H1 (cell line): Measurements from ENCODE around the gene TMEM50A. TPM values are rescaled to one million over a fixed set of nuclear protein-coding genes. Genes with fewer than 3 reads are reported as not detected.

ENCODE experiments used
- CTCF ChIA-PET: fragments of 300-600 bp; sonication (Branson Sonifier 250); formaldehyde crosslinking; loops from one replicate; lab custom pipeline; 2021; ENCODE audit not compliant: partially characterized antibody; lab: Charles Lee
- POLR2A ChIA-PET: fragments of 300-600 bp; sonication (Branson Sonifier 250); formaldehyde crosslinking; loops from one replicate; lab custom pipeline; 2021; ENCODE audit warnings: inconsistent platforms; ENCODE audit not compliant: partially characterized antibody; lab: Charles Lee
- DNase-seq, 2 experiments: peaks; one replicate each; pipeline versions ENCODE4 v3.0.0 to v3.0.0-alpha.2; 2010 to 2022; ENCODE audit warnings: low spot score in 2 of 2, low read depth in 1 of 2, mixed read lengths in 1 of 2
- FAIRE-seq: peaks from 2 replicates; lab custom pipeline; 2011; peaks lifted over from hg19 to GRCh38; lab: Jason Lieb, UNC
- H2AFZ ChIP-seq: 2 replicates; pipeline ENCODE4 v1.8.1; 2012; ENCODE audit warnings: low read length, inconsistent platforms
- H2AK5ac ChIP-seq: 2 replicates; pipeline ENCODE4 v1.6.1; 2013; ENCODE audit warnings: low read depth, low read length
- H2BK120ac ChIP-seq: replicated peaks from 2 replicates; pipeline ENCODE3; 2013; ENCODE audit warnings: low read depth, low read length, inconsistent platforms
- H2BK12ac ChIP-seq: 2 replicates; pipeline ENCODE4 v1.6.1; 2013; ENCODE audit warnings: low read depth, low read length
- H2BK15ac ChIP-seq: 2 replicates; pipeline ENCODE4 v1.6.1; 2013; ENCODE audit warnings: low read length
- H2BK20ac ChIP-seq: 2 replicates; pipeline ENCODE4 v1.6.1; 2013; ENCODE audit warnings: low read length
- H2BK5ac ChIP-seq: 2 replicates; pipeline ENCODE4 v1.6.1; 2013; ENCODE audit warnings: low read depth, low read length
- H3K14ac ChIP-seq: 2 replicates; pipeline ENCODE4 v1.6.1; 2013; ENCODE audit warnings: inconsistent platforms; ENCODE audit not compliant: insufficient read length
- H3K18ac ChIP-seq: 2 replicates; pipeline ENCODE4 v1.6.1; 2013; ENCODE audit warnings: low read length; ENCODE audit errors: extremely low read depth
- H3K23ac ChIP-seq: 2 replicates; pipeline ENCODE4 v1.6.1; 2013; ENCODE audit warnings: inconsistent platforms; ENCODE audit not compliant: insufficient read length
- H3K23me2 ChIP-seq: 2 replicates; pipeline ENCODE4 v1.6.1; 2013; ENCODE audit warnings: low read depth, low read length
- H3K27ac ChIP-seq: 2 replicates; pipeline ENCODE4 v1.6.1; 2011; ENCODE audit warnings: low read depth, low read length, inconsistent platforms
- H3K27me3 ChIP-seq, 4 experiments: replicated peaks in 1 of 4; 1 replicate in 1 of 4; 2 replicates in 3 of 4; pipeline versions ENCODE4 v1.6.1 to v1.8.1; 2011 to 2013; ENCODE audit warnings: low read length in 3 of 4, mild to moderate bottlenecking in 3 of 4, inconsistent platforms in 2 of 4, mixed read lengths in 2 of 4, moderate library complexity in 1 of 4; ENCODE audit not compliant: control insufficient read depth in 3 of 4, insufficient read depth in 3 of 4; ENCODE audit errors: extremely low read depth in 1 of 4
- H3K36me3 ChIP-seq, 4 experiments: 2 replicates each; pipeline versions ENCODE4 v1.6.1 to v1.8.1; 2011 to 2013; ENCODE audit warnings: mild to moderate bottlenecking in 4 of 4, low read length in 3 of 4, moderate library complexity in 2 of 4, control low read depth in 1 of 4, inconsistent platforms in 1 of 4; ENCODE audit not compliant: insufficient read depth in 4 of 4, control insufficient read depth in 2 of 4
- H3K4ac ChIP-seq: replicated peaks from 2 replicates; pipeline ENCODE3; 2013; ENCODE audit warnings: low read length, low read depth, mixed read lengths, inconsistent platforms; ENCODE audit not compliant: insufficient read length
- H3K4me1 ChIP-seq, 4 experiments: replicated peaks in 1 of 4; 1 replicate in 1 of 4; 2 replicates in 3 of 4; pipeline versions ENCODE4 v1.6.1 to v1.8.1; 2011 to 2013; ENCODE audit warnings: low read length in 3 of 4, inconsistent platforms in 2 of 4, mixed read lengths in 1 of 4; ENCODE audit not compliant: insufficient read depth in 4 of 4, control insufficient read depth in 3 of 4
- H3K4me2 ChIP-seq, 2 experiments: 2 replicates each; pipeline versions ENCODE4 v1.6.1 to v1.8.1; 2011 to 2013; ENCODE audit warnings: low read depth in 2 of 2, low read length in 2 of 2, control low read depth in 1 of 2, inconsistent platforms in 1 of 2, mild to moderate bottlenecking in 1 of 2; ENCODE audit not compliant: insufficient read depth in 1 of 2
- H3K4me3 ChIP-seq, 4 experiments: fragments of 200-600, 300-600 bp in 1 of 4; sonication (generic), shearing (Covaris generic), sonication (Bioruptor Twin) in 1 of 4; 2 replicates each; pipeline versions ENCODE4 v1.5.1 to v1.8.1; 2011 to 2016; ENCODE audit warnings: low read length in 4 of 4, low read depth in 3 of 4, control low read depth in 2 of 4, inconsistent platforms in 2 of 4, mild to moderate bottlenecking in 2 of 4, mixed read lengths in 1 of 4, moderate library complexity in 1 of 4; ENCODE audit not compliant: insufficient read depth in 2 of 4; ENCODE audit errors: extremely low read depth in 1 of 4
- H3K56ac ChIP-seq: replicated peaks from 2 replicates; pipeline ENCODE3; 2013; ENCODE audit warnings: low read depth, mild to moderate bottlenecking, mixed read lengths, low read length, inconsistent platforms; ENCODE audit not compliant: insufficient read length
- H3K79me1 ChIP-seq: 2 replicates; pipeline ENCODE4 v1.6.1; 2013; ENCODE audit warnings: low read depth, low read length, control low read depth
- H3K79me2 ChIP-seq, 2 experiments: 2 replicates each; pipeline versions ENCODE4 v1.6.1 to v1.8.1; 2012 to 2013; ENCODE audit warnings: low read length in 2 of 2, mild to moderate bottlenecking in 2 of 2, inconsistent platforms in 1 of 2; ENCODE audit not compliant: insufficient read depth in 2 of 2, control insufficient read depth in 1 of 2
- H3K9ac ChIP-seq, 4 experiments: replicated peaks in 1 of 4; 1 replicate in 1 of 4; 2 replicates in 3 of 4; pipeline versions ENCODE4 v1.6.1 to v1.8.1; 2011 to 2013; ENCODE audit warnings: low read depth in 3 of 4, low read length in 3 of 4, control low read depth in 2 of 4, mild to moderate bottlenecking in 2 of 4, moderate library complexity in 2 of 4, inconsistent platforms in 1 of 4; ENCODE audit errors: extremely low read depth in 1 of 4
- H3K9me3 ChIP-seq, 2 experiments: 2 replicates each; pipeline versions ENCODE4 v1.6.1 to v1.8.1; 2012 to 2013; ENCODE audit warnings: mild to moderate bottlenecking in 2 of 2, moderate library complexity in 2 of 2, control low read depth in 1 of 2, inconsistent platforms in 1 of 2, low read depth in 1 of 2, low read length in 1 of 2, mixed read lengths in 1 of 2; ENCODE audit not compliant: insufficient read depth in 2 of 2
- H4K20me1 ChIP-seq, 2 experiments: replicated peaks in 1 of 2; 2 replicates each; pipeline versions ENCODE3 to v1.8.1; 2011 to 2013; ENCODE audit warnings: inconsistent platforms in 2 of 2, low read length in 2 of 2, mild to moderate bottlenecking in 1 of 2; ENCODE audit not compliant: insufficient read depth in 2 of 2, control insufficient read depth in 1 of 2
- H4K5ac ChIP-seq: 2 replicates; pipeline ENCODE4 v1.6.1; 2013; ENCODE audit warnings: low read length, low read depth, mixed read lengths, inconsistent platforms; ENCODE audit not compliant: insufficient read length
- H4K8ac ChIP-seq: 2 replicates; pipeline ENCODE4 v1.8.0; 2013; ENCODE audit warnings: mild to moderate bottlenecking, moderate library complexity, low read length, inconsistent platforms; ENCODE audit not compliant: insufficient read depth; ENCODE audit errors: extremely low read depth
- H4K91ac ChIP-seq: replicated peaks from 2 replicates; pipeline ENCODE3; 2013; ENCODE audit warnings: low read length, mixed read lengths, inconsistent platforms; ENCODE audit not compliant: insufficient read length
- CHD2 ChIP-seq: IDR thresholded peaks from 2 replicates; pipeline ENCODE4 v1.6.1; 2012; ENCODE audit warnings: low read length, improper control_type of control experiment
- HDAC2 ChIP-seq, 2 experiments: fragments of 300-600 bp in 1 of 2; sonication (generic) in 1 of 2; IDR thresholded peaks; 2 replicates each; pipeline ENCODE4 v1.6.1; 2011 to 2012; ENCODE audit warnings: low read depth in 2 of 2, low read length in 2 of 2, mild to moderate bottlenecking in 2 of 2, moderate library complexity in 2 of 2, borderline replicate concordance in 1 of 2, inconsistent platforms in 1 of 2
- NANOG ChIP-seq: IDR thresholded peaks from 2 replicates; pipeline ENCODE4 v1.6.1; 2011; ENCODE audit warnings: low read length, low read depth, mild to moderate bottlenecking, inconsistent platforms; ENCODE audit not compliant: insufficient read depth, poor library complexity, severe bottlenecking
- RBBP5 ChIP-seq: IDR thresholded peaks from 2 replicates; pipeline ENCODE4 v1.7.1; 2012; ENCODE audit warnings: low read depth, mild to moderate bottlenecking, inconsistent platforms, low read length, moderate library complexity, borderline replicate concordance
- SIN3A ChIP-seq, 2 experiments: IDR thresholded peaks in 1 of 2; conservative IDR thresholded peaks in 1 of 2; 2 replicates each; pipeline ENCODE4 v1.6.1; 2011 to 2012; ENCODE audit warnings: low read length in 2 of 2, improper control_type of control experiment in 1 of 2, low read depth in 1 of 2, mild to moderate bottlenecking in 1 of 2
- SP1 ChIP-seq: IDR thresholded peaks from 2 replicates; pipeline ENCODE4 v1.6.1; 2011; ENCODE audit warnings: low read depth, low read length
- SRF ChIP-seq: IDR thresholded peaks from 2 replicates; pipeline ENCODE4 v1.6.1; 2011; ENCODE audit warnings: mild to moderate bottlenecking, low read depth, low read length, moderate library complexity
- WGBS, 2 experiments: shearing (Covaris generic) in 1 of 2; methylation state at CpG; one replicate each; pipeline versions ENCODE4 v1.1.6 to v1.1.7; 2013 to 2015; ENCODE audit warnings: low lambda C conversion rate in 2 of 2, mixed read lengths in 2 of 2, inconsistent platforms in 1 of 2, low coverage in 1 of 2, missing lambda C conversion rate in 1 of 2; ENCODE audit not compliant: insufficient replicate concordance in 2 of 2, insufficient coverage in 1 of 2, insufficient read length in 1 of 2; ENCODE audit errors: extremely low coverage in 1 of 2, missing lambda C conversion rate in 1 of 2; 5-methylcytosine and 5-hydroxymethylcytosine counted together
- long read RNA-seq, 2 experiments: library from RNA in 1 of 2; library from capped mRNA in 1 of 2; stranded (forward); transcript quantifications; one replicate each; pipeline ENCODE4 v2.0.0, GENCODE V29; 2021; ENCODE audit warnings: inconsistent platforms in 1 of 2
- polyA minus RNA-seq, 3 experiments: library from RNA; depleted of rRNA, polyadenylated mRNA; stranded (reverse); fragments of >200 nt; gene quantifications; 1 replicate in 2 of 3; 2 replicates in 1 of 3; pipeline ENCODE4 v1.2.3, GENCODE V29; 2011
- polyA plus RNA-seq, 7 experiments: library from polyadenylated mRNA; depleted of rRNA in 3 of 7; stranded (reverse) in 5 of 7; unstranded in 2 of 7; fragments of >200 nt in 5 of 7; fragments of 200-250 nt in 2 of 7; gene quantifications; 1 replicate in 5 of 7; 2 replicates in 1 of 7; 4 replicates in 1 of 7; pipeline versions ENCODE4 v1.2.1 to v1.2.3, GENCODE V29; 2011 to 2013; ENCODE audit warnings: missing spikeins in 2 of 7, mixed read lengths in 2 of 7
- total RNA-seq: library from RNA; stranded (reverse); fragmentation: NEBNext Ultra II Directional; extraction: Animal tissue kit (Norgen Biotek cat#: 25700); gene quantifications from 2 replicates; pipeline ENCODE4 v1.2.1, GENCODE V29; 2021

TMEM50A gene
- total RNA-seq (92.3 and 98.6 TPM in 2 replicates), polyA plus RNA-seq (2011; rRNA removed) (67.4 and 111 TPM in 2 replicates), polyA minus RNA-seq (2011; rRNA and poly(A)+ RNA removed) (24.4 and 27.0 TPM in 2 replicates)
- polyA plus RNA-seq (2011; cell fraction: cytosol; rRNA removed) = 93.0 TPM
- 11.8 TPM for polyA plus RNA-seq (2011; cell fraction: nucleus; rRNA removed)
- polyA plus RNA-seq (2012, experiment 1 of 2) = 73.5 to 100 TPM (median 80.5 TPM) in 4 replicates
- polyA plus RNA-seq (2012, experiment 2 of 2) = 29.5 TPM
- polyA plus RNA-seq (2013, experiment 1 of 2) = 117 TPM
- polyA plus RNA-seq (2013, experiment 2 of 2) = 121 TPM
- 29.7 TPM for polyA minus RNA-seq (2011; cell fraction: cytosol; rRNA and poly(A)+ RNA removed)
- polyA minus RNA-seq (2011; cell fraction: nucleus; rRNA and poly(A)+ RNA removed) = 16.1 TPM
- long read RNA-seq, experiment 1, transcript TMEM50A-201 (7 exons, 2,683 nt) = major isoform, 70 of 122 reads
- long read RNA-seq, experiment 1, partial matches to known transcripts = 19 of 122 reads
- long read RNA-seq, experiment 1, other reads (novel, unspliced or antisense) = 27 of 122 reads
- long read RNA-seq, experiment 2, transcript TMEM50A-203 (6 exons, 1,102 nt) = minor isoform, 5 of 210 reads
- long read RNA-seq, experiment 2, transcript TMEM50A-206 (6 exons, 776 nt) = minor isoform, 11 of 210 reads
- long read RNA-seq, experiment 2, transcript TMEM50A-201 (7 exons, 2,683 nt) = major isoform, 188 of 210 reads
- long read RNA-seq, experiment 2, partial matches to known transcripts = 2 of 210 reads
- long read RNA-seq, experiment 2, other reads (novel, unspliced or antisense) = 4 of 210 reads

GRCh38 chr1:25338188-25338981 lies at the start of gene TMEM50A:
Gene TMEM50A, plus strand, starts transcription at chr1:25338334. Its CDS starts 2,153 bp downstream, at chr1:25340487.
- H3K79me1 ChIP-seq = no peaks in the 10 kb centered on the region
- POLR2A ChIA-PET = no interaction called here
- CTCF ChIA-PET = interaction anchor here (1.1 kb wide), 1 partner anchor 181 kb away, joined by 3 read pairs; no protein-coding TSS in a partner anchor
- TF ChIP-seq NANOG = no peak
- TF ChIP-seq CHD2 = no peak
- TF ChIP-seq SIN3A (conservative IDR thresholded peaks at IDR 0.05 in 1 of 2, IDR thresholded peaks at IDR 0.05 in 1 of 2; ENCODE audit: low read depth in 1 of 2, low read length in 2 of 2) = peak in 1 of 2 experiments; percentile 53; a peak in 1 of 4 replicates
- TF ChIP-seq HDAC2 (IDR thresholded peaks at IDR 0.05; ENCODE audit: borderline replicate concordance in 1 of 2, low read depth in 2 of 2, low read length in 2 of 2) = peak in 1 of 2 experiments; percentile 74; a peak in 1 of 4 replicates
- peak; percentile 68; the same call in 1 of the 2 replicates for TF ChIP-seq RBBP5
- TF ChIP-seq SRF = no peak
- TF ChIP-seq SP1 = no peak

More at GRCh38 chr1:25338188-25338981, at the start of gene TMEM50A:
- H2BK12ac ChIP-seq = no peak within 1 kb of the TSS
- H4K5ac ChIP-seq = peak within 1 kb of the TSS; percentile 88
- peak; percentile 53 to 96 for DNase-seq
- H2BK120ac ChIP-seq = no peak within 1 kb of the TSS
- H4K91ac ChIP-seq = peak within 1 kb of the TSS; percentile 40
- H2AFZ ChIP-seq = no peak within 1 kb of the TSS; the same call in 1 of the 2 replicates
- peaks cover 0 to 51% of the 10 kb centered on the region in 2 experiments; a peak in 2 of 4 replicates for H3K79me2 ChIP-seq
- H2BK5ac ChIP-seq = peak within 1 kb of the TSS; percentile 92
- H3K56ac ChIP-seq = peak within 1 kb of the TSS; percentile 92
- H2AK5ac ChIP-seq = no peak within 1 kb of the TSS
- 2% methylated on average over 47 of the region's 75 CpGs; no CpG with 5 or more reads in 1 of the 2 experiments for WGBS, 2 experiments
- H3K27ac ChIP-seq = peak within 1 kb of the TSS; percentile 89
- H3K4ac ChIP-seq = peak within 1 kb of the TSS; percentile 53
- peak within 1 kb of the TSS; percentile 51 for H3K18ac ChIP-seq
- peaks cover 0 to 1% of the 10 kb centered on the region in 2 experiments for H4K20me1 ChIP-seq
- H3K4me1 ChIP-seq = peaks cover 0 to 6% (median 0%) of the 10 kb centered on the region in 4 experiments; a peak in 2 of 7 replicates
- peak within 1 kb of the TSS; percentile 79 to 95 (median 82) for H3K9ac ChIP-seq
- H2BK15ac ChIP-seq = no peak within 1 kb of the TSS
- H3K4me3 ChIP-seq = peak within 1 kb of the TSS; percentile 76 to 95 (median 88)
- H3K9me3 ChIP-seq = no peaks in the 10 kb centered on the region
- H3K4me2 ChIP-seq = peak within 1 kb of the TSS; percentile 71 to 79
- no peak for FAIRE-seq
- H4K8ac ChIP-seq = peak within 1 kb of the TSS; percentile 95
- no peak within 1 kb of the TSS for H2BK20ac ChIP-seq
- H3K23me2 ChIP-seq = no peaks in the 10 kb centered on the region
- H3K14ac ChIP-seq = no peak within 1 kb of the TSS
- no peak within 1 kb of the TSS for H3K23ac ChIP-seq
- no peaks in the 10 kb centered on the region for H3K27me3 ChIP-seq
- H3K36me3 ChIP-seq = peaks cover 0 to 7% (median 2%) of the 10 kb centered on the region in 4 experiments; a peak in 3 of 8 replicates
